ENCODE data around the gene GYS2. TPM values are rescaled to one million over a fixed set of nuclear protein-coding genes. Genes with fewer than 3 reads are reported as not detected.

The GYS2 gene
- total and polyA plus RNA-seq, 9 of the 15 experiments (the other 6 are each of a cell fraction or from before 2014, with no cell fraction given), result not detected

GRCh38 chr12:21608196-21608595, 3.5 kb upstream of the GYS2 start:
- H3K9me3 ChIP-seq (replicated peaks; ENCODE audit: control insufficient read depth, insufficient read depth, low read depth, low read length), result no peaks in the 10 kb centered on the region
- no TSS peak for BruUV-seq (replicated peaks)
- intact Hi-C loops (cut with micrococcal nuclease) (no loop called here), in situ Hi-C loops (cut with MboI) (no loop called here)
- H3K27ac ChIP-seq (ENCODE audit: extremely low read depth, low read depth, low read length), result no peak overlapping the region
- CTCF ChIA-PET (ENCODE audit: low intra/inter-chr PET ratio), result no interaction called here
- H3K4me3 ChIP-seq, result no peak overlapping the region
- no peak for ATAC-seq
- no peaks in the 10 kb centered on the region for H4K20me1 ChIP-seq (replicated peaks; ENCODE audit: control insufficient read depth, insufficient read depth, low read length)
- H3K4me2 ChIP-seq (ENCODE audit: insufficient read depth, low read length), result no peak overlapping the region
- no peaks in the 10 kb centered on the region for H3K36me3 ChIP-seq (ENCODE audit: control insufficient read depth, insufficient read depth, low read length)
- H3K9me1 ChIP-seq (ENCODE audit: control insufficient read depth, insufficient read depth, low read length), result no peaks in the 10 kb centered on the region
- no peak for DNase-seq (ENCODE audit: extremely low read depth in 1 of 4, low spot score in 3 of 4)
- no peaks in the 10 kb centered on the region for H3K4me1 ChIP-seq (replicated peaks in 1 of 2; ENCODE audit: control insufficient read depth in 2 of 2, insufficient read depth in 2 of 2, low read length in 2 of 2)
- no peak overlapping the region for H3K9ac ChIP-seq (ENCODE audit: insufficient read depth in 1 of 2, low read depth in 2 of 2, low read length in 2 of 2)
- no peak for TF ChIP-seq RBM17 (IDR thresholded peaks at IDR 0.05; ENCODE audit: borderline replicate concordance, low read depth, low read length)
- TF ChIP-seq ZNF280B (CRISPR knock-in tag; IDR thresholded peaks at IDR 0.05), result no peak
- TF ChIP-seq SP1 (CRISPR knock-in tag; IDR thresholded peaks at IDR 0.05), result no peak
- TF ChIP-seq, protein P1, sequence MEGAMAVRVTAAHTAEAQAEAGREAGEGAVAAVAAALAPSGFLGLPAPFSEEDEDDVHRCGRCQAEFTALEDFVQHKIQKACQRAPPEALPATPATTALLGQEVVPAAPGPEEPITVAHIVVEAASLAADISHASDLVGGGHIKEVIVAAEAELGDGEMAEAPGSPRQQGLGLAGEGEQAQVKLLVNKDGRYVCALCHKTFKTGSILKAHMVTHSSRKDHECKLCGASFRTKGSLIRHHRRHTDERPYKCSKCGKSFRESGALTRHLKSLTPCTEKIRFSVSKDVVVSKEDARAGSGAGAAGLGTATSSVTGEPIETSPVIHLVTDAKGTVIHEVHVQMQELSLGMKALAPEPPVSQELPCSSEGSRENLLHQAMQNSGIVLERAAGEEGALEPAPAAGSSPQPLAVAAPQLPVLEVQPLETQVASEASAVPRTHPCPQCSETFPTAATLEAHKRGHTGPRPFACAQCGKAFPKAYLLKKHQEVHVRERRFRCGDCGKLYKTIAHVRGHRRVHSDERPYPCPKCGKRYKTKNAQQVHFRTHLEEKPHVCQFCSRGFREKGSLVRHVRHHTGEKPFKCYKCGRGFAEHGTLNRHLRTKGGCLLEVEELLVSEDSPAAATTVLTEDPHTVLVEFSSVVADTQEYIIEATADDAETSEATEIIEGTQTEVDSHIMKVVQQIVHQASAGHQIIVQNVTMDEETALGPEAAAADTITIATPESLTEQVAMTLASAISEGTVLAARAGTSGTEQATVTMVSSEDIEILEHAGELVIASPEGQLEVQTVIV (CRISPR knock-in tag; IDR thresholded peaks at IDR 0.05; ENCODE audit: borderline replicate concordance), result no peak
- no peak for TF ChIP-seq SRF (CRISPR knock-in tag; IDR thresholded peaks at IDR 0.05)
- TF ChIP-seq FUS (optimal IDR thresholded peaks at IDR 0.05; ENCODE audit: low read depth, low read length), result no peak
- H3K79me2 ChIP-seq (ENCODE audit: control insufficient read depth, insufficient read depth, low read length), result no peaks in the 10 kb centered on the region
- POLR2A ChIA-PET, result no interaction called here
- no peak overlapping the region for H2AFZ ChIP-seq (ENCODE audit: low read depth, low read length)
- no peaks in the 10 kb centered on the region for H3K27me3 ChIP-seq (ENCODE audit: control insufficient read depth in 2 of 2, insufficient read depth in 2 of 2, low read length in 2 of 2)
- no peak for FAIRE-seq

All from K562 (cell line).